Smooth muscle cell (in vitro differentiated cells): ENCODE measurements around the gene INSRR. TPM values are rescaled to one million over a fixed set of nuclear protein-coding genes. Genes with fewer than 3 reads are reported as not detected.
A peak's percentile ranks its signal among the peaks of the same experiment; 100 is the strongest.

ENCODE experiments used
- DNase-seq: peaks from one replicate; lab custom pipeline; 2025; ENCODE audit not compliant: unreplicated experiment; lab: John Stamatoyannopoulos, UW
- H2AFZ ChIP-seq: fragments of 200-600 bp; sonication (generic); 2 replicates; pipeline ENCODE4 v1.6.0; 2016; ENCODE audit warnings: antibody characterized with exemption, low read depth, mild to moderate bottlenecking
- H3F3A ChIP-seq: fragments of 200-600 bp; sonication (generic); 2 replicates; pipeline ENCODE4 v1.6.0; 2017; ENCODE audit warnings: antibody characterized with exemption, low read depth
- H3K27ac ChIP-seq: fragments of 200-600 bp; sonication (generic); 2 replicates; pipeline ENCODE4 v1.5.1; 2016; ENCODE audit warnings: low read depth, mild to moderate bottlenecking
- H3K27me3 ChIP-seq: fragments of 200-600 bp; sonication (generic); 2 replicates; pipeline ENCODE4 v1.6.1; 2016; ENCODE audit warnings: low read depth, mild to moderate bottlenecking
- H3K36me3 ChIP-seq: fragments of 200-600 bp; sonication (generic); 2 replicates; pipeline ENCODE4 v1.5.1; 2016; ENCODE audit warnings: low read depth
- H3K4me1 ChIP-seq: fragments of 200-600 bp; sonication (generic); 2 replicates; pipeline ENCODE4 v1.5.1; 2016; ENCODE audit warnings: low read depth
- H3K4me2 ChIP-seq: fragments of 200-600 bp; sonication (generic); 2 replicates; pipeline ENCODE4 v1.6.0; 2016; ENCODE audit warnings: mild to moderate bottlenecking
- H3K4me3 ChIP-seq: fragments of 200-600 bp; sonication (generic); 2 replicates; pipeline ENCODE4 v1.5.1; 2016; ENCODE audit warnings: mild to moderate bottlenecking
- H3K79me2 ChIP-seq: fragments of 200-600 bp; sonication (generic); 2 replicates; pipeline ENCODE4 v1.6.0; 2016; ENCODE audit warnings: low read depth, mild to moderate bottlenecking
- H3K9ac ChIP-seq: fragments of 200-600 bp; sonication (generic); 2 replicates; pipeline ENCODE4 v1.6.0; 2016; ENCODE audit warnings: low read depth
- H3K9me3 ChIP-seq: fragments of 200-600 bp; sonication (generic); replicated peaks from 2 replicates; pipeline ENCODE4 v1.5.1; 2016; ENCODE audit warnings: low read depth
- H4K20me1 ChIP-seq: fragments of 200-600 bp; sonication (generic); 2 replicates; pipeline ENCODE4 v1.6.0; 2016; ENCODE audit warnings: low read depth
- WGBS: methylation state at CpG from one replicate; pipeline ENCODE4 v1.1.7; 2016; ENCODE audit warnings: low lambda C conversion rate; 5-methylcytosine and 5-hydroxymethylcytosine counted together
- polyA plus RNA-seq: library from polyadenylated mRNA; unstranded; fragments of >200 nt; fragmentation: Nextera tagmentation; extraction: Ambion mirVana; gene quantifications from 2 replicates; pipeline ENCODE4 v1.2.1, GENCODE V29; 2016
- total RNA-seq: library from RNA; depleted of rRNA; stranded (reverse); fragments of >200 nt; gene quantifications from 2 replicates; pipeline ENCODE4 v1.2.3, GENCODE V29; 2014
- TF ChIP-seq, protein P1 (sequence below): fragments of 200-600 bp; sonication (generic); IDR thresholded peaks from 2 replicates; pipeline ENCODE4 v1.5.1; 2017; ENCODE audit warnings: borderline replicate concordance, mild to moderate bottlenecking, antibody characterized with exemption; ENCODE audit not compliant: insufficient read depth, poor library complexity, severe bottlenecking

Gene INSRR
- total and polyA plus RNA-seq, 2 experiments from 2014 or later, result 0.36 to 0.45 TPM

DNA sequence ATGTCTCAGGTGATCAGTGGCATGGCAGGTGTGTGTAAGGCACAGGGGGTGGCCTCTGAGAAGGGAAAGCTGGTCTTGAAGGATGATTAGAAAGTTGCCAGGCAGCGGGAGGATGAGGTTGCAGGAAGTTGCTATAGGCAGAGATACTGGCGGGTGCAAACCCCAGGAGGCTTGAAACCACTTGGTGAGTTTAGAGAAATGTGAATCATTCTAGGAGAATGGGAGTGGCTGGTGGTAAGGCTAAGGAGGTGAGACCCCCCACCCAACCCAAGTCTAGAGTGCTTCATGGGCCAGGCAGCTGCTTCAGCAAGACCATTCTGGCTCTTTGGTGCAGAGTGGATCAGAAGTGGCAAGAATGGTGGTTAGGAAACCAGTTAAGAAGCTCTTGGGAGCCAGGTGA, 51.3 kb downstream of the INSRR start:
- H3K36me3 ChIP-seq, result no peaks in the 10 kb centered on the region
- H3K27me3 ChIP-seq, result no peaks in the 10 kb centered on the region
- H3F3A ChIP-seq, result peaks cover 22% of the 10 kb centered on the region
- 100% methylated on average over 2 of the region's 2 CpGs for WGBS
- H3K9me3 ChIP-seq, result no peaks in the 10 kb centered on the region
- peaks cover 14% of the 10 kb centered on the region for H3K4me1 ChIP-seq
- H3K4me3 ChIP-seq, result no peak overlapping the region
- H3K79me2 ChIP-seq, result no peaks in the 10 kb centered on the region
- no peak overlapping the region for H3K27ac ChIP-seq
- no peak for DNase-seq
- peaks cover 4% of the 10 kb centered on the region for H4K20me1 ChIP-seq
- H3K4me2 ChIP-seq, result no peak overlapping the region
- TF ChIP-seq, protein P1, sequence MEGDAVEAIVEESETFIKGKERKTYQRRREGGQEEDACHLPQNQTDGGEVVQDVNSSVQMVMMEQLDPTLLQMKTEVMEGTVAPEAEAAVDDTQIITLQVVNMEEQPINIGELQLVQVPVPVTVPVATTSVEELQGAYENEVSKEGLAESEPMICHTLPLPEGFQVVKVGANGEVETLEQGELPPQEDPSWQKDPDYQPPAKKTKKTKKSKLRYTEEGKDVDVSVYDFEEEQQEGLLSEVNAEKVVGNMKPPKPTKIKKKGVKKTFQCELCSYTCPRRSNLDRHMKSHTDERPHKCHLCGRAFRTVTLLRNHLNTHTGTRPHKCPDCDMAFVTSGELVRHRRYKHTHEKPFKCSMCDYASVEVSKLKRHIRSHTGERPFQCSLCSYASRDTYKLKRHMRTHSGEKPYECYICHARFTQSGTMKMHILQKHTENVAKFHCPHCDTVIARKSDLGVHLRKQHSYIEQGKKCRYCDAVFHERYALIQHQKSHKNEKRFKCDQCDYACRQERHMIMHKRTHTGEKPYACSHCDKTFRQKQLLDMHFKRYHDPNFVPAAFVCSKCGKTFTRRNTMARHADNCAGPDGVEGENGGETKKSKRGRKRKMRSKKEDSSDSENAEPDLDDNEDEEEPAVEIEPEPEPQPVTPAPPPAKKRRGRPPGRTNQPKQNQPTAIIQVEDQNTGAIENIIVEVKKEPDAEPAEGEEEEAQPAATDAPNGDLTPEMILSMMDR, result no peak
- H3K9ac ChIP-seq, result no peak overlapping the region
- H2AFZ ChIP-seq, result no peak overlapping the region

DNA sequence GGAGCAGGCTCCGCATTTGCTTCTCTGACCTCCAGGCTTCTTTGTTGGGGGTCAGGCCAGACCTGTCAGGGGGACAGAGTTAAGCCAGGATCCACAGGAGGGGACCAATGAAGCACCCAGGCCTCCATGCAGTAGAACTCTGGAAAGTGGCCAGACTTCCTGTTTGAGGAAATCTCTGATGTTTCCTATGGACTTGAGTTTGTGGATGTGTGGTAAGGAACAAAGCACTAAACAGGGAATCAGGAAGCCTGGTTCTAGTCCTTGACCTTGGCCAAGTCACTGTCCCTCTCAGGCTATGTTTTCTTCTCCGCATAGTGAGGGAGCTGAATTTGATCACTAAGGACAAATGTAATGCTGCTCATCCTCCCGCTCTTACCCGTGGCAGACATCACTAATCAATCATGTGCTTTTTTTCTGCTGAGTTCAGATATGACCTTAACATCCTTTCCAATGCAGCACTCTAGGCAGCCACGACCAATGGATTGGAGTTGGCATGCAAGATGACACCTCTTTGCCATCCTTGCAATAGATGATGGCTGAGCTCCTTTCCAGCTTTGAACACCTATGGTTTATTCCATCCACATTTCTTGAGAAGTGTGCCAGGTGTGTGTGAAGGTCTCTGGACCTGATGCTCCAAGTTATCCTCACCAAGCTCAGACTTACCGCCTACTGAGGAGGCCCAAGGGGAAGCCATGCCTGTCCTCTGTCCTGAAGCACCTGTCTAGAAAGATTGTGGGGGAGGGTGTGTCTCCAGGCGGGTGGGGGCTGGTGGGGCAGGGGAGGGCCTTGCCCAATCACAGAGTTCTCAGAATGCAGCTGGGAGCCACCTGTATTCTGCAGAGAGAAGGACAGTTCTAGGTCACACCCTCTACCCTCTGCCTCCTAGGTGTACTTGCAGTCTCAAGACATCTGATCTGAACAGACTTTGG, 52.1 kb downstream of the INSRR start:
- TF ChIP-seq, protein P1, result no peak
- H3K27ac ChIP-seq, result peak overlapping the region; percentile 35
- no peaks in the 10 kb centered on the region for H3K9me3 ChIP-seq
- 90% methylated on average over 7 of the region's 7 CpGs for WGBS
- DNase-seq, result no peak
- H3K4me1 ChIP-seq, result peaks cover 14% of the 10 kb centered on the region
- H3K9ac ChIP-seq, result no peak overlapping the region
- H3K4me3 ChIP-seq, result no peak overlapping the region
- H2AFZ ChIP-seq, result no peak overlapping the region
- no peaks in the 10 kb centered on the region for H4K20me1 ChIP-seq
- H3K27me3 ChIP-seq, result no peaks in the 10 kb centered on the region
- peaks cover 22% of the 10 kb centered on the region for H3F3A ChIP-seq
- no peak overlapping the region for H3K4me2 ChIP-seq
- no peaks in the 10 kb centered on the region for H3K79me2 ChIP-seq
- no peaks in the 10 kb centered on the region for H3K36me3 ChIP-seq

DNA sequence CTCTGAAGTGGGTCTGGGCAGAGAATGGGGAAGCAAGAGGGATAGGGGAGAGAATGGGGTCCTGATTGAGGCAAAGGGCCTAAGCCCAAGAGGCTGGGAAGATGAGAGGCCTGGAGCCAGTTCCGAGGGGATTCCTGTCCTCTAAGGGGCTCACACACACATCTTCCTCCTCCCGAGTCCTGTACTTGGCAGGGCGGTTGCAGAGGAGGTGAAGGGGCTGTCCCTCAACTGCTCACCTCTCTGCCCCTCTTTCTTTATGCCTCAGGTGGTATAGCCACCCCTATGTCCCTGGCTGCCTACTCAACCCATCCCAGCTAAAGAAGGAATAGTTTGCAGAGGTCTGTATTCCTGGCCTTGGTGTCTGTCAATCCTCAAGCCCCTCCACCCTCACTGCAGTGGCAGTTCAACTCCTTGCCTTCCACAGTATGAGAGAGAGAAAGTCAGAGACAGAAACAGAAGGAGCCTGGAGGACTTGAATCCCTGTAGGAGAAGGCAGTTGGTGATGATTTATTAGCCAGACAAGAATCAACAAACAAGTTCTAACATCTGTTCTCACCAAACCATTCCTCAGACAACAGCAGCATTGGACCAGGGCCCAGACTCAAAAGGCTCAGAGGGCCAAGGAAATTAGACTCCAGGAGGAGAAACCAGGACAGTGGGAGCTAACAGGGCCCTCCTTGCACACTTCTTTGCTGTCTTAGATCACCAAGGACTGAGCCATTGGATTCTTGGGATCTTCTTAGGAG, 53.0 kb downstream of the INSRR start:
- TF ChIP-seq, protein P1, result no peak
- WGBS, result 100% methylated on average over 3 of the region's 3 CpGs
- Histone ChIP-seq H3K4me2 (no peak overlapping the region), H3K4me1 (peaks cover 14% of the 10 kb centered on the region), H3K27me3 (no peaks in the 10 kb centered on the region), H4K20me1 (no peaks in the 10 kb centered on the region), H3K9ac (no peak overlapping the region), H3K9me3 (no peaks in the 10 kb centered on the region), H3F3A (peaks cover 22% of the 10 kb centered on the region), H3K36me3 (no peaks in the 10 kb centered on the region), H3K27ac (peak overlapping the region; percentile 35), H3K79me2 (no peaks in the 10 kb centered on the region), H2AFZ (no peak overlapping the region), H3K4me3 (no peak overlapping the region)
- no peak for DNase-seq
